ENCODE results near the gene KDM6B. TPM values are rescaled to one million over a fixed set of nuclear protein-coding genes. Genes with fewer than 3 reads are reported as not detected.
A peak's percentile ranks its signal among the peaks of the same experiment; 100 is the strongest.

Gene KDM6B
- total RNA-seq, 1 experiment from 2014 or later: 41.3 TPM

GRCh38 chr17:7854078-7854777 lies 20.2 kb downstream of the KDM6B start:
- no peak overlapping the region for H3K27ac ChIP-seq
- ChIA-PET POLR2A (ENCODE audit: unreplicated experiment) (no interaction called here), CTCF (no interaction called here)

GRCh38 chr17:7854851-7855659 lies 21.0 kb downstream of the KDM6B start, which contains the start of gene TMEM88:
TSS of gene TMEM88 (plus strand) at chr17:7855066. CDS start at chr17:7855075, 9 bp downstream.
- Histone ChIP-seq H3K36me3 (ENCODE audit: low read depth) (no peaks in the 10 kb centered on the region), H3K4me2 (peak within 1 kb of the TSS; percentile 97), H3K4me3 (peak within 1 kb of the TSS; percentile 97), H3F3A (ENCODE audit: insufficient read depth, low read depth) (peaks cover 11% of the 10 kb centered on the region), H3K79me2 (ENCODE audit: low read depth) (peaks cover 18% of the 10 kb centered on the region), H3K4me1 (replicated peaks; ENCODE audit: insufficient read depth) (peaks cover 13% of the 10 kb centered on the region), H4K20me1 (ENCODE audit: insufficient read depth) (no peaks in the 10 kb centered on the region), H3K9me2 (ENCODE audit: insufficient read depth) (no peaks in the 10 kb centered on the region), H2AFZ (no peak within 1 kb of the TSS), H3K9me3 (ENCODE audit: insufficient read depth, low read depth) (no peaks in the 10 kb centered on the region), H3K27me3 (ENCODE audit: insufficient read depth, low read depth) (no peaks in the 10 kb centered on the region), H3K27ac (peak within 1 kb of the TSS; percentile 79; the same call in 1 of the 2 replicates)
- ChIA-PET CTCF (interaction anchor here (0.6 kb wide), 1 partner anchor 185 kb away, joined by 7 read pairs; no protein-coding TSS in a partner anchor), POLR2A (ENCODE audit: unreplicated experiment) (interaction anchor here (0.5 to 0.7 kb wide), 3 partner anchors 16 to 557 kb away, joined by 4 to 6 read pairs (median 5); no protein-coding TSS in a partner anchor)
- intact Hi-C loops (cut with micrococcal nuclease; ENCODE audit: unreplicated experiment): loop anchor here (5.0 to 10.0 kb wide), 2 partner anchors 33 to 270 kb away; partner anchors contain the start of gene MPDU1
- BruUV-seq (replicated peaks): no TSS peak
- DNase-seq: no peak
- no peak for TF ChIP-seq EZH2 (IDR thresholded peaks at IDR 0.05; ENCODE audit: low read depth)
- no peak for TF ChIP-seq CTCF (conservative IDR thresholded peaks at IDR 0.05)

More at GRCh38 chr17:7854078-7854777, 20.2 kb downstream of the KDM6B start:
- H3F3A ChIP-seq (ENCODE audit: insufficient read depth, low read depth): peaks cover 11% of the 10 kb centered on the region
- H4K20me1 ChIP-seq (ENCODE audit: insufficient read depth): no peaks in the 10 kb centered on the region
- TF ChIP-seq EZH2 (IDR thresholded peaks at IDR 0.05; ENCODE audit: low read depth): no peak
- no peak for TF ChIP-seq CTCF (conservative IDR thresholded peaks at IDR 0.05)
- peaks cover 11% of the 10 kb centered on the region for H3K79me2 ChIP-seq (ENCODE audit: low read depth)
- DNase-seq: no peak
- no TSS peak for BruUV-seq (replicated peaks)
- H3K4me2 ChIP-seq: no peak overlapping the region
- H3K9me2 ChIP-seq (ENCODE audit: insufficient read depth): no peaks in the 10 kb centered on the region
- H3K36me3 ChIP-seq (ENCODE audit: low read depth): no peaks in the 10 kb centered on the region
- intact Hi-C loops (cut with micrococcal nuclease; ENCODE audit: unreplicated experiment): loop anchor here (10.0 kb wide), 1 partner anchor 269 kb away; the partner anchor contains the start of gene MPDU1
- no peak overlapping the region for H3K4me3 ChIP-seq
- no peaks in the 10 kb centered on the region for H3K27me3 ChIP-seq (ENCODE audit: insufficient read depth, low read depth)
- no peaks in the 10 kb centered on the region for H3K9me3 ChIP-seq (ENCODE audit: insufficient read depth, low read depth)
- no peak overlapping the region for H2AFZ ChIP-seq
- H3K4me1 ChIP-seq (replicated peaks; ENCODE audit: insufficient read depth): peaks cover 12% of the 10 kb centered on the region

GRCh38 chr17:7855660-7856010 lies 21.6 kb downstream of the KDM6B start:
- intact Hi-C loops (cut with micrococcal nuclease; ENCODE audit: unreplicated experiment): loop anchor here (5.0 to 10.0 kb wide), 2 partner anchors 33 to 271 kb away; partner anchors contain the start of gene MPDU1
- TF ChIP-seq CTCF (conservative IDR thresholded peaks at IDR 0.05) (no peak), EZH2 (IDR thresholded peaks at IDR 0.05; ENCODE audit: low read depth) (no peak)

More at GRCh38 chr17:7855660-7856010, 21.6 kb downstream of the KDM6B start:
- no peaks in the 10 kb centered on the region for H3K9me3 ChIP-seq (ENCODE audit: insufficient read depth, low read depth)
- ChIA-PET POLR2A (ENCODE audit: unreplicated experiment) (interaction anchor here (0.5 to 0.7 kb wide), 3 partner anchors 15 to 557 kb away, joined by 4 to 6 read pairs (median 5); no protein-coding TSS in a partner anchor), CTCF (interaction anchor here (0.6 to 0.9 kb wide), 2 partner anchors 11 to 186 kb away, joined by 3 to 7 read pairs; no protein-coding TSS in a partner anchor)
- no TSS peak for BruUV-seq (replicated peaks)
- H3K27me3 ChIP-seq (ENCODE audit: insufficient read depth, low read depth): no peaks in the 10 kb centered on the region
- H3K4me2 ChIP-seq: peak overlapping the region; percentile 97
- peaks cover 18% of the 10 kb centered on the region for H3K79me2 ChIP-seq (ENCODE audit: low read depth)
- no peak overlapping the region for H2AFZ ChIP-seq
- no peaks in the 10 kb centered on the region for H4K20me1 ChIP-seq (ENCODE audit: insufficient read depth)
- no peaks in the 10 kb centered on the region for H3K9me2 ChIP-seq (ENCODE audit: insufficient read depth)
- H3K4me1 ChIP-seq (replicated peaks; ENCODE audit: insufficient read depth): peaks cover 13% of the 10 kb centered on the region
- H3F3A ChIP-seq (ENCODE audit: insufficient read depth, low read depth): peaks cover 11% of the 10 kb centered on the region
- H3K4me3 ChIP-seq: peak overlapping the region; percentile 97
- H3K27ac ChIP-seq: peak overlapping the region; percentile 79; the same call in 1 of the 2 replicates
- no peak for DNase-seq
- H3K36me3 ChIP-seq (ENCODE audit: low read depth): no peaks in the 10 kb centered on the region

All from PC-9 (cell line).